Stimulated activated CD4-positive, alpha-beta T cell treated with anti-CD3 and anti-CD28 coated beads, Interleukin-12 subunit alpha, Interleukin-12 subunit beta, amount 100 ng/mL, for 24 hours (primary cell): Measurements from ENCODE around the gene THRB.

ENCODE experiments used
- DNase-seq, 2 experiments: peaks; one replicate each; pipeline ENCODE4 v3.0.0-alpha.2; 2020; ENCODE audit warnings: low read depth in 2 of 2

The THRB gene

DNA sequence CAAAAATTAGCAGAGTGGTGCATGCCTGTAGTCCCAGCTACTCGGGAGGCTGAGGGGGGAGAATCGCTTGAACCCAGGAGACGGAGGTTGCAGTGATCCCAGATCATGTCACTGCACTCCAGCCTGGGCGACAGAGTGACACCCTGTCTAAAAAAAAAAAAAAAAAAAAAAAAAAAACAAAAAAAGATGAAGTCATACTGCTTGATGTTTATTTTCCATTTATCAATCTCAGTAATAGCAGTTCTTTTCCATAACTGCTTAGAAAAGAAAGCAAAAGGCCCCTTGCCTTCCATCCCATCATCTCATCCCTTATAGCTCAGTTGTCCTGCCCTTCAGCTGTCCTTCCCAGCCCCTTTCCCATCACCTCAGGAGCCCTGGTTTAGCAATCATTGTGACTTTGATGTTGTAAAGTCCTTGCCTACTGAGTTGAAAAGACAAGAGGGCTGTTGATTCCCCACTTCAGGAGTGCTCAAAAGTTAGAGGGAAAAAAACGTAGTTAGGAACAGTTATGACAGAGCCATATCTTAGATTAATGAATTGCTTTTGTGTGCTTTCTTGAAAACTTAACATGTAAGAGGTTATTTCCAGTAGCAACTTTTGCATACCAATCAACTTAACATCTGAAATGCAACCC is 18.0 kb upstream of the THRB start:
- no peak for DNase-seq

DNA sequence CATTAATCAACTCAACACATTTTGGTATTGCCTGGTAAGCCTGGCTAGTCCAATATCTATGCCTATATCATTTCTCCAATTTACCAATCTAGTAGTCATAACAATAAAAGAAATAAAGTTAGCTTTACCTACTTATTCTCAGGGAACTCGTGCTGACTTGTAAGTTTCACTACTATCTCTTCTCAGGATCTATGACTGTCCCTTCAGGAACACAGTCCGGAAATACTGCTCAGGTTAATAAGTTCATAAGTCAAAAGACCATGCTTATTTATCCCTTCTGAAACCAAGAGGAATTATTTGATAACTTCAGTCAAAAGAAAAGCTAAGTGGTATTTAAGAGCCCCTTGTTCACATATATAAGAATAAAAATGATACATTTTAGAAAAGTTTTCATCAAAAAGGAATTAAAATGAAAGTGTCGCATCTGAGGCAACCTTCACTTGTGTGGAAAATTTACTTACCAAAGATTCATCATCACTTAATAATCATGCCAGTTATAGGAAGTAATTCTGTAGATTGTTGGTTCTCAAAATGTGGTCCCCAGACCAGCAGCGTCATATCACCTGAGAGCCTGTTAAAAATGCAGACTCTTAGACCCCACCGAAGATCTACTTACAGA is 15.5 kb upstream of the THRB start:
- DNase-seq: no peak

DNA sequence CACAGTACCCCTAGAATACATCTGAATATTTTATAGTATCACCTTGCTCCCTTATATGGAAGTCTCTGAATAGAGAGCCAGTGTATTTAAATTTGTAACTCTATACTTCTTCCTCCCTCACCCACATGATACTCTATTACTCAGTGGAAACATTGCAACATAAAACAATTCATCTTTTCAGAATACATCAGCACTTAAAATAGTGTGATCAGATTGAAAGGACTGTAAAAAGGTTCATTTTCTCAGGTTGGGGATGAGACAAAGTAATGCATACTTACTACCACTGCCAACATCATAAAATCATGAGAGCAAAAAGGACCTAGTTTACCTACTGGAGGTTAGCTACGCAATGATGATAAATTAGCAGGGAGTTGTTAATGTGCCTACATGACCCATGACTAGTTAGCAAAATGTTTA is 13.8 kb upstream of the THRB start:
- DNase-seq: no peak

DNA sequence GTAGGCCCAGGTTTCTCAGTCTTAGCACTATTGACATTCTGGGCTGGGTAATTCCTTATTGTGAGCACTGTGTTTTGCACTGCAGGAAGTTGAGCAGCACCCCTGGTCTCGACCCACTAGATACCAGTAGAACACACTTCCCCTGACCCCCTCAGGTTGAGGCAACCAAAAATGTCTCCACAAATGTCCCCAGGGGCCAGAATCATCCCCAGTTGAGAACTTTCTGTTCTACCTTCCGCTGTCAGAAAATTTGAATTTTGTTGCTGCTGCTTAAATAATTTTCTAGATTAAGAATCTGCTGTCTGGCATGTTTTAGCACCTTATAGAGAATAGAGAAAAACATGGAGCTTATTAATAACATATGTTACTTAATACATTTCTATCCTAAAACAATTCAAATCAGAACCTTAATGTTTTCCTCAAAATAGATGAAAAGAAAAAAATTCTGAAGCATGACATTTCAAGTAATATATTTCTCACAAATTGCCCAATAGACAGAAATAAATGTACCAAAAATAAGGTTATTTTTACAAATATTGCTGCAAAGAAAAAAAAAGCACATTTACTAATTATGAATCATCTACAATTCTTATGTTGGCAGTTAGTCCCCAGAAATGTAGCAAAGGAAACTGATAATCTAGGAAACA is 13.2 kb upstream of the THRB start:
- DNase-seq: no peak

DNA sequence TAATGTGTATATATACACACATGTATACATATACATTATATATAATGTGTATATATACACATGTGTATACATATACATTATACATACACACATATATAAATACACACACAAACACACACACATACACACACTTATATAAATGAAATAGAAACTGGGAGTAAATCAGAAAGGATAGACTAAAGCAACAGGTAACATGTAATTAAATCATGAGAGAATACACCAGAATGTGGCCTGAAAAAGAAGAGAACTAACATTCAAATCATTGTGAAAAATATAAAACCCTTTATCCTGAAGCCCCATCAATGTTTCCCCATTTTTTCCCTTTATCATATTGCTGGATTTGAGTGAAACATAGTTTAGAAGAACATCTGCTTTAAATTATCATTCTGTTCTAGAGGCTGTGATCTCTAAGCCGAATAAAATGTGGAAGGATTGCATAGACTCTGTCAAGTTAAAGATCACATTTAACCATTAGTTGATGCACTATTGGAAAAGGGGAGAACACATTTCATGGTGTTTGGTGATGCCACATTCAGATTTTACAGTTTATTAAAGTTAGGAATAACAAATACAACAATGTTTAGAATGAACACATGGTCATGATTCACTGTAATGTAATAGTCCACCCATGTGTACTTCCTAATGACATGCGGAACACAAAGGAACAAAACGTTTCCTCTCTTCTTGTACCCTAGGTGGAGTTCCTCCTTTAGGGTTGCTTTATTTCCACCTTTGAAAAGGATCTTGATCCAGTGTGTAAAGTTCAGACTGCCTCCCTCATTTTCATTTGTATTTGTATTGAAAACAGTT is 12.5 kb upstream of the THRB start:
- no peak for DNase-seq

- DNase-seq: no peak
These were observed 11.3 kb upstream of the THRB start for GRCh38 chr3:24505691-24506550.

GRCh38 chr3:24504772-24505171 is 10.1 kb upstream of the THRB start:
- no peak for DNase-seq

- DNase-seq: no peak
These were observed 9.0 kb upstream of the THRB start for GRCh38 chr3:24503616-24504113.

DNA sequence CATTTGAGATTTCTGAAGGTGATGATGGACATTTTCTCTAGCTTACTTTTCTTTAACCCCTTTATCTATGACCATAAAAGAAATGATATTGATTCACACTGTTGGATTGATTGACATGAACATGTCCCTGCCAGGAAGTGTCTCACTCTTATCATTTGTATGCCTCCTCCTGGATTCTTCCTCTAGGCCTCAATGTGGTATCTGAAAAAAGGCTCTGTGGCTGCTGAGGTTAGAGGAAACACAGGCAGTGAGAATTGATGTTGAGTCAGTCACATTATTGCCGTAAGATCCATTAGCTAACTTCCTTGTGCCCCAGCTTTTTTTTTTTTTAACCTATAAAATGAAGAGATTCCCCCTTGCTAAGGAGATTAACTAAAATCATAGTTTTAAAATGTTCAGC is 8.0 kb upstream of the THRB start:
- DNase-seq: no peak

- DNase-seq: no peak
These were observed 6.2 kb upstream of the THRB start for GRCh38 chr3:24500806-24501205.

- no peak for DNase-seq
These were observed 5.3 kb upstream of the THRB start for GRCh38 chr3:24499991-24500390.

DNA sequence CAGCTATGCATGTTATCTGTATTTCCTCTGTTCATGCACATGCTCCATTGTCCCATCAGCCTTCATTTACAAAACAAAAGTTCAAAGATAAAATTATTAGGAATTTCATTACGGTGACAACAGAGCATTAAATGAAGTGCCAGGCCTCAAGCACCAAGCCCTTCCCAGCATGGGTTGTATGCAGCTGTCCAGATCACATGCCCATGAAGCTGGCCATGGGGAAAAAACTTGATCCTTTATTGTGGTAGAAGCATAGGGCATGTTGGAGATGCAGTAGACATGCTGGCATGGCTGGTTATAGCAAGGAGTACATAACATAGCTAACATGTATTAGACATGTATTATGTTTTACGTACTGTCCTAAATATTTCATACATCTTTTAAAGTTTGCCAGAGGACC is 4.1 kb upstream of the THRB start:
- DNase-seq: no peak

GRCh38 chr3:24498391-24498790 is 3.7 kb upstream of the THRB start:
- no peak for DNase-seq

- DNase-seq: no peak
These were observed 3.3 kb upstream of the THRB start for GRCh38 chr3:24497942-24498341.

- no peak for DNase-seq
These were observed 2.2 kb upstream of the THRB start for GRCh38 chr3:24496529-24497482.

DNA sequence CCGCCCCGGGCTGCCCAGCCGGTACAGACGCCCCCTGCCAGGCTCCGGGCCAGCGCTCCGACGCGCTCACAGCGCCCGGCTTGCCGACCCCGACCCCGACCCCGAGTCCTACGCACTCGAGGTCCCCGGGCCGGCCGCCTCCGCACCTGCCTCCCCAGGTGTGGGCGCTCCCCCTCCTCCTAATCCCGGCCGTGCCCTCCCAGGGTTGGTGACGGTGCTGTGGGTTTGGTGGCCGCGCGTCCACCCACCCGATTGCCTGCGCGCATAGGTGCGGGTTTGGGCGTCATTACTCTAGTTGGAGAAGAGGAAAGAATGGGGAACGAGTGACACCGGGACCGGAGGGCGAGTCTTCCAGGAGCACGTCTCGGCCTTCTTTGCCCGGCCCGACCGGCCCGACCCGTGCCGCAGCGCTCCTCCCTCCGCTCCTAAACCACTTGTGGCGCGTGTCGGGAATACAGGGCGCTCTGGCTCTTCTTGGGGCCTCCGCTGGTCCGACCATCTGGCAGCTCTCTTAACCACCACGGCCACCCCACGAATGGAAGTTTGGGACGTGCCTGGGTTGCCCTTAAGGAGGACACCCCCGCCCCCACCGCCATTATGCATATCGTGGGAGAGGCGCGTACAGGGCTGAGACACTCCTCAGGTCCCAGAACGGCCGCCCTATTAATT is 810 bp upstream of the THRB start:
- DNase-seq: no peak

DNA sequence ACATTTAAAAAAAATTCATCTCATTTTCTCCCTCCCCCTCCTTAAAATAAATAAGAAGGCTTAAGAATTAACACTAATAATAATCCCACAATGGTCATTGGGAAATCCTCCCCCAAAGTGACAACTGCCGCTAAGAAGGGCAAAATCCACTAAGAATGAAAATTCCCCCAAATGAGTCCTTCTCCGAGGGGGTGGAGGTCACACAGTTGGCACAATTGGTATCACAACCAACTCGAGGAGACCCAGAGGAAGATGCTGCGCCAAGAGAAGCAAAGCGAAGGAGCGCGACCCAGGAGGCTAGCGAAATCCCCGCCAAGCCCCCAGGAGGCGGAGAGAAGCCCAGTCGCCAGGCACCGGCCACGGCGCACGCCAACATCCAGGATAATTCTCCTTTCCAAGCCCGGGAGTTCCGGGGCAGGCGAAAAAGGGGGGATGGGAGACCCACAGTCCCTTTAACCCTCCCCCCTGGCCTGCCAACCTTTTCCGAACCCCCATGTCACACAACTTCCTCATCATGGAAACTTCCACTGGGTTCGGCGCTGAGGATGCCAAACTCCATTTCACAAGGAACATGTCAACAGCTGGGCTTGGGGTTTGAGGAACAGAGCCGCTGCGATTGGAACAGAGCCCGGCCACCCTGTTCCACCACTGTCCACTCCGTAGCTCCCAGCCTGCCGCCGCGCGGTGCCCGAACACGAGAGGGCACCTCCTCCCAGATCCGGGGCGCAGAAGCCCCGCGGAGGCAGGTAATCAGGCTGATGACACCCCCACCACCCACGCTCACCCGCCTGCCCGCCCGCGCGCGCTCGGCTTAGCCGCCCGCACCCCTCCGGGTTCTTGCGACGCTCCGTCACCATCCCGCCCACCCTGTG is 668 bp downstream of the THRB start:
- DNase-seq: no peak

- DNase-seq: no peak
These were observed 1.6 kb downstream of the THRB start for GRCh38 chr3:24492971-24493551.
